ENCODE results near the gene KLHDC8B.
"Not testable (repeated sequence)": the region's sequence is repeated elsewhere in the genome, so short reads cannot be mapped to it uniquely, and the experiment has no call there.

DNA sequence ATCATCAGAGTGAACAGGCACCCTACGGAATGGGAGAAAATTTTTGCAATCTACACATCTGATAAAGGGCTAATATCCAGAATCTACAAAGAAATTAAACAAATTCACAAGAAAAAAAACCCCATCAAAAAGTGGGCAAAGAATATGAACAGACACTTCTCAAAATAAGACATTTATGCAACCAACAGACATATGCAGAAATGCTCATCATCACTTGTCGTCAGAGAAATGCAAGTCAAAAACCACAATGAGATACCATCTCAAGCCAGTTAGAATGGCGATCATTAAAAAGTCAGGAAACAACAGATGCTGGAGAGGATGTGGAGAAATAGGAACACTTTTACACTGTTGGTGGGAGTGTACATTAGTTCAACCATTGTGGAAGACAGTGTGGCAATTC lies 45.3 kb downstream of the KLHDC8B start:
- TF ChIP-seq EZH2 (IDR thresholded peaks at IDR 0.05; ENCODE audit: borderline replicate concordance, low read length) = not testable (repeated sequence)
- TF ChIP-seq, protein P1, sequence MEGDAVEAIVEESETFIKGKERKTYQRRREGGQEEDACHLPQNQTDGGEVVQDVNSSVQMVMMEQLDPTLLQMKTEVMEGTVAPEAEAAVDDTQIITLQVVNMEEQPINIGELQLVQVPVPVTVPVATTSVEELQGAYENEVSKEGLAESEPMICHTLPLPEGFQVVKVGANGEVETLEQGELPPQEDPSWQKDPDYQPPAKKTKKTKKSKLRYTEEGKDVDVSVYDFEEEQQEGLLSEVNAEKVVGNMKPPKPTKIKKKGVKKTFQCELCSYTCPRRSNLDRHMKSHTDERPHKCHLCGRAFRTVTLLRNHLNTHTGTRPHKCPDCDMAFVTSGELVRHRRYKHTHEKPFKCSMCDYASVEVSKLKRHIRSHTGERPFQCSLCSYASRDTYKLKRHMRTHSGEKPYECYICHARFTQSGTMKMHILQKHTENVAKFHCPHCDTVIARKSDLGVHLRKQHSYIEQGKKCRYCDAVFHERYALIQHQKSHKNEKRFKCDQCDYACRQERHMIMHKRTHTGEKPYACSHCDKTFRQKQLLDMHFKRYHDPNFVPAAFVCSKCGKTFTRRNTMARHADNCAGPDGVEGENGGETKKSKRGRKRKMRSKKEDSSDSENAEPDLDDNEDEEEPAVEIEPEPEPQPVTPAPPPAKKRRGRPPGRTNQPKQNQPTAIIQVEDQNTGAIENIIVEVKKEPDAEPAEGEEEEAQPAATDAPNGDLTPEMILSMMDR (IDR thresholded peaks at IDR 0.05; ENCODE audit: low read length) = not testable (repeated sequence)
